ENCODE measurements around the gene MED1.
A peak's percentile ranks its signal among the peaks of the same experiment; 100 is the strongest.
"Not testable (repeated sequence)": the region's sequence is repeated elsewhere in the genome, so short reads cannot be mapped to it uniquely, and the experiment has no call there.

The MED1 gene

GRCh38 chr17:39429600-39429999, 21.5 kb downstream of the MED1 start:
- no peak for DNase-seq

- DNase-seq = no peak
Observed at GRCh38 chr17:39416141-39416540, 34.9 kb downstream of the MED1 start.

GRCh38 chr17:39410279-39410678, 40.8 kb downstream of the MED1 start:
- no peak for DNase-seq

GRCh38 chr17:39408360-39408759, 42.7 kb downstream of the MED1 start:
- no peak for DNase-seq

GRCh38 chr17:39406951-39407350, 44.1 kb downstream of the MED1 start:
- DNase-seq = no peak

GRCh38 chr17:39405436-39405835, 45.6 kb downstream of the MED1 start:
- no peak for DNase-seq

GRCh38 chr17:39404542-39405378, 46.3 kb downstream of the MED1 start:
- no peak for DNase-seq

GRCh38 chr17:39402890-39403605, 48.0 kb downstream of the MED1 start:
- DNase-seq = no peak

- peak; percentile 86 for DNase-seq
Observed at GRCh38 chr17:39402244-39402889, 48.7 kb downstream of the MED1 start.

GRCh38 chr17:39401412-39402243, 49.4 kb downstream of the MED1 start, which contains the start of gene FBXL20:
FBXL20 (minus strand) TSS chr17:39401626; CDS start chr17:39401402, 224 bp downstream.
- peak; percentile 71 for DNase-seq

- DNase-seq = no peak
Observed at GRCh38 chr17:39400547-39401411, 50.3 kb downstream of the MED1 start.

- no peak for DNase-seq
Observed at GRCh38 chr17:39399791-39400190, 51.3 kb downstream of the MED1 start.

GRCh38 chr17:39393736-39394135, 57.3 kb downstream of the MED1 start:
- DNase-seq = no peak

GRCh38 chr17:39391448-39391847, 59.6 kb downstream of the MED1 start:
- no peak for DNase-seq

GRCh38 chr17:39385040-39385439, 66.0 kb downstream of the MED1 start:
- DNase-seq = no peak

GRCh38 chr17:39380144-39380543, 70.9 kb downstream of the MED1 start:
- no peak for DNase-seq

GRCh38 chr17:39376434-39376833, 74.6 kb downstream of the MED1 start:
- DNase-seq = no peak

GRCh38 chr17:39367805-39368204, 83.3 kb downstream of the MED1 start:
- not testable (repeated sequence) for DNase-seq

GRCh38 chr17:39365872-39366271, 85.2 kb downstream of the MED1 start:
- no peak for DNase-seq

GRCh38 chr17:39365242-39365641, 85.8 kb downstream of the MED1 start:
- DNase-seq = no peak

- no peak for DNase-seq
Observed at GRCh38 chr17:39364236-39365025, 86.6 kb downstream of the MED1 start.

Data from DMS 273 treated with DMSO at 0.1 percent for 48 hours (cell line).